ENCODE measurements around the gene LCE1D.

- TF ChIP-seq, protein P1, sequence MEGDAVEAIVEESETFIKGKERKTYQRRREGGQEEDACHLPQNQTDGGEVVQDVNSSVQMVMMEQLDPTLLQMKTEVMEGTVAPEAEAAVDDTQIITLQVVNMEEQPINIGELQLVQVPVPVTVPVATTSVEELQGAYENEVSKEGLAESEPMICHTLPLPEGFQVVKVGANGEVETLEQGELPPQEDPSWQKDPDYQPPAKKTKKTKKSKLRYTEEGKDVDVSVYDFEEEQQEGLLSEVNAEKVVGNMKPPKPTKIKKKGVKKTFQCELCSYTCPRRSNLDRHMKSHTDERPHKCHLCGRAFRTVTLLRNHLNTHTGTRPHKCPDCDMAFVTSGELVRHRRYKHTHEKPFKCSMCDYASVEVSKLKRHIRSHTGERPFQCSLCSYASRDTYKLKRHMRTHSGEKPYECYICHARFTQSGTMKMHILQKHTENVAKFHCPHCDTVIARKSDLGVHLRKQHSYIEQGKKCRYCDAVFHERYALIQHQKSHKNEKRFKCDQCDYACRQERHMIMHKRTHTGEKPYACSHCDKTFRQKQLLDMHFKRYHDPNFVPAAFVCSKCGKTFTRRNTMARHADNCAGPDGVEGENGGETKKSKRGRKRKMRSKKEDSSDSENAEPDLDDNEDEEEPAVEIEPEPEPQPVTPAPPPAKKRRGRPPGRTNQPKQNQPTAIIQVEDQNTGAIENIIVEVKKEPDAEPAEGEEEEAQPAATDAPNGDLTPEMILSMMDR (conservative IDR thresholded peaks at IDR 0.05), result no peak
- no peak for TF ChIP-seq ZFX (IDR thresholded peaks at IDR 0.05)
Observed at GRCh38 chr1:152801333-152801732, 4.8 kb downstream of the LCE1D start.

Measured in C4-2B (cell line).